Astrocyte of the spinal cord (primary cell): ENCODE measurements around the gene KRTAP12-1.
"Not testable (repeated sequence)": the region's sequence is repeated elsewhere in the genome, so short reads cannot be mapped to it uniquely, and the experiment has no call there.

Experiments used
- DNase-seq: peaks from one replicate; pipeline ENCODE4 v3.0.0; 2011; ENCODE audit warnings: low read depth, low spot score
- H3K4me3 ChIP-seq: 2 replicates; pipeline ENCODE4 v1.5.1; 2011; ENCODE audit warnings: low read depth, mild to moderate bottlenecking, low read length, moderate library complexity
- CTCF ChIP-seq: IDR thresholded peaks from 2 replicates; pipeline ENCODE4 v1.5.1; 2012; ENCODE audit warnings: low read depth, mild to moderate bottlenecking, low read length, inconsistent platforms
- in situ Hi-C: cut with HindIII; loops from 2 replicates; pipeline ENCODE4 v1.10.0; 2017; ENCODE audit warnings: low sequenced_read_pairs

The KRTAP12-1 gene

GRCh38 chr21:44695184-44695583 is 13.2 kb upstream of the KRTAP12-1 start:
- DNase-seq: no peak
- in situ Hi-C loops: no loop called here
- H3K4me3 ChIP-seq: no peak overlapping the region
- TF ChIP-seq CTCF: no peak

GRCh38 chr21:44694776-44695175 is 12.8 kb upstream of the KRTAP12-1 start:
- no peak for DNase-seq
- in situ Hi-C loops: no loop called here
- no peak for TF ChIP-seq CTCF
- H3K4me3 ChIP-seq: no peak overlapping the region

- H3K4me3 ChIP-seq: no peak overlapping the region
- no peak for DNase-seq
- in situ Hi-C loops: no loop called here
- TF ChIP-seq CTCF: no peak
These were observed 11.0 kb upstream of the KRTAP12-1 start for GRCh38 chr21:44692798-44693512.

- in situ Hi-C loops: no loop called here
- TF ChIP-seq CTCF: no peak
- no peak overlapping the region for H3K4me3 ChIP-seq
- DNase-seq: no peak
These were observed 9.7 kb upstream of the KRTAP12-1 start for GRCh38 chr21:44691686-44692085.

GRCh38 chr21:44689740-44690139 is 7.8 kb upstream of the KRTAP12-1 start:
- DNase-seq, in situ Hi-C loops, H3K4me3 ChIP-seq: not testable (repeated sequence)

- no peak for TF ChIP-seq CTCF
- no peak overlapping the region for H3K4me3 ChIP-seq
- DNase-seq: no peak
- in situ Hi-C loops: no loop called here
These were observed 5.7 kb upstream of the KRTAP12-1 start for GRCh38 chr21:44687671-44688070.

GRCh38 chr21:44686843-44687561 is 5.0 kb upstream of the KRTAP12-1 start:
- no peak for TF ChIP-seq CTCF
- no peak for DNase-seq
- in situ Hi-C loops: no loop called here
- H3K4me3 ChIP-seq: no peak overlapping the region
